AG09309 (cell line): Measurements from ENCODE around the gene SYNE1.

ENCODE experiments used
- DNase-seq: peaks from one replicate; pipeline ENCODE4 v3.0.0-alpha.2; 2010; ENCODE audit warnings: low read depth
- H3K4me3 ChIP-seq: 2 replicates; pipeline ENCODE4 v1.5.1; 2011; ENCODE audit warnings: mild to moderate bottlenecking, low read depth, low read length, moderate library complexity; ENCODE audit not compliant: control insufficient read depth
- TF ChIP-seq, protein P1 (sequence below): IDR thresholded peaks from 2 replicates; pipeline ENCODE4 v1.5.1; 2011; ENCODE audit warnings: mild to moderate bottlenecking, low read depth, low read length, inconsistent platforms; ENCODE audit not compliant: insufficient read depth, control insufficient read depth; ENCODE audit errors: missing control alignments

SYNE1 gene

DNA sequence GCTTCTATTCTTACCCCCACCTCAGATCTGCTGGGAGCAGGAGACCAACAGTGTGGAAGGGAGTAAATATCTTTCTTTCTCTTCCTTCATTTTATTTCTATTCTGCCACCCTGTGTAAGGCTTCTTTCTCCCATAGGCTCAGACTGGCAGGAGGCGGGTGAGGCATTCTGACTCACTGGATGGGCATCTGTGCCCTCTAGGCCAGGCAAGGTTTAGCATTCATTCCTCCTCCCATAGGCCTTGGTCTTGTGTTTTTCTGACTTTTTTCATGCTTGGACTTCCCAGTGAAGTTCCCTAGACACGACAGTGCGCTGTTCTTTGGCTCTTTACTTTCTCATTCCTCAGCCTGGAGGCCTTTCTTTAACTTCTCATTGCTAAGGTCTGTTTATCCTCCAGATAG is 235.2 kb downstream of the SYNE1 start:
- TF ChIP-seq, protein P1, sequence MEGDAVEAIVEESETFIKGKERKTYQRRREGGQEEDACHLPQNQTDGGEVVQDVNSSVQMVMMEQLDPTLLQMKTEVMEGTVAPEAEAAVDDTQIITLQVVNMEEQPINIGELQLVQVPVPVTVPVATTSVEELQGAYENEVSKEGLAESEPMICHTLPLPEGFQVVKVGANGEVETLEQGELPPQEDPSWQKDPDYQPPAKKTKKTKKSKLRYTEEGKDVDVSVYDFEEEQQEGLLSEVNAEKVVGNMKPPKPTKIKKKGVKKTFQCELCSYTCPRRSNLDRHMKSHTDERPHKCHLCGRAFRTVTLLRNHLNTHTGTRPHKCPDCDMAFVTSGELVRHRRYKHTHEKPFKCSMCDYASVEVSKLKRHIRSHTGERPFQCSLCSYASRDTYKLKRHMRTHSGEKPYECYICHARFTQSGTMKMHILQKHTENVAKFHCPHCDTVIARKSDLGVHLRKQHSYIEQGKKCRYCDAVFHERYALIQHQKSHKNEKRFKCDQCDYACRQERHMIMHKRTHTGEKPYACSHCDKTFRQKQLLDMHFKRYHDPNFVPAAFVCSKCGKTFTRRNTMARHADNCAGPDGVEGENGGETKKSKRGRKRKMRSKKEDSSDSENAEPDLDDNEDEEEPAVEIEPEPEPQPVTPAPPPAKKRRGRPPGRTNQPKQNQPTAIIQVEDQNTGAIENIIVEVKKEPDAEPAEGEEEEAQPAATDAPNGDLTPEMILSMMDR = no peak
- no peak overlapping the region for H3K4me3 ChIP-seq
- DNase-seq = no peak

DNA sequence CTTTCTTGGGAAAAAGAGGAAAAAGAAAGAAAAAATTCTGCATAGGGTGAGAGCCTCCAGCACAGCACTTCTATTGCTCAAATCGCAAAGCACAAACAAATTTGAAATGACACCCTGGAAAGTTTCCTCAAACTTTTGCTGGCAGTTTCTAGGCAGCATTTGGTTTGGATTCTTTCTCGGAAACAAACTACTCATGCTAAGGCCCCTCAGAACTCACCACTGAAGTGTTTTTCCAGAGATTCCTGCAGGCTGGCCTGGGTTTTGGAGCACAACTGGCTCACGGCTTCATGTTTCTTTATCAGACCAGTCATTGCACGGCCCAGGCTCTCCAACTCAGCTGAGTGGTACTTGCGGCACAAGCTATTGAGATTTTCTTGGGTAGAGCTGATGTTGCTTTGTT is 237.8 kb downstream of the SYNE1 start:
- H3K4me3 ChIP-seq = no peak overlapping the region
- no peak for DNase-seq
- TF ChIP-seq, protein P1 = no peak

DNA sequence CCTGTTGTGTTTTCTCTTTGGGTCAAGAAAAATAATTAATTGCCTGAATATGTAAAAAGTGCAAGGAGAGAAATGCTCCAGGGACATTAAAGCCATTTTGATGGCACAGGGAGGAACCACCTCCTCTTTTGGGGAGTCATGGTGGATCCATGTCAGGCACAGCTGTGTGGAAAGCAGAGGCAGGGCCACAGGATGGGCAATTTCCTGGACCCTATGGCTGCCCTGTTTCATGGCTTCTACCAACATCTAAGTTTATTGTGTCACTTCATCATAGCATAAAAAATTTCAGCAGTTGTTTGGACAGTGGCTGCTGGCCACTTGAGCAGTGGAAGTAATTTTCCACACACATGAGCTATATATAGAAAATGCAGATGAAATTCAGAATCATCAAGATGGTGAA is 238.2 kb downstream of the SYNE1 start:
- H3K4me3 ChIP-seq = no peak overlapping the region
- TF ChIP-seq, protein P1 = no peak
- DNase-seq = no peak

DNA sequence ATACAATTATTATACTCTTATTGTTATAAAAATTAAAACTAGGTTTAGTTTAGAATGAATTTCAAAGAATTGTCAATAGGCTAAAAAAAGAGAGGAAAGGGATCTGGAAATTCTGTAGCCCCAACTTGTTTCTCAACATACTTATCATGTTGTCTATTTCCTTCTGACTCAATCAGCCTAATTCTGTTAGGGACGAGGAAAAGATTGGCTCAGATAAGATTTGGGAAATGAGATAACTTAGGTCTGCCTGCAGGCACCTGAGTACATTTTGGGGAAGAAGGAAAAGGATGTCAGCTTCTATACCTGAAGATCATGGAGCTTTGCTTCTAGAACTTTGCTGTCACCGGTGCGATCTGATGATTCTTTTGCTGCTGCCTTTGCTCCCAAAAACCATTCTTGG is 238.8 kb downstream of the SYNE1 start:
- DNase-seq = no peak
- H3K4me3 ChIP-seq = no peak overlapping the region
- TF ChIP-seq, protein P1 = no peak

DNA sequence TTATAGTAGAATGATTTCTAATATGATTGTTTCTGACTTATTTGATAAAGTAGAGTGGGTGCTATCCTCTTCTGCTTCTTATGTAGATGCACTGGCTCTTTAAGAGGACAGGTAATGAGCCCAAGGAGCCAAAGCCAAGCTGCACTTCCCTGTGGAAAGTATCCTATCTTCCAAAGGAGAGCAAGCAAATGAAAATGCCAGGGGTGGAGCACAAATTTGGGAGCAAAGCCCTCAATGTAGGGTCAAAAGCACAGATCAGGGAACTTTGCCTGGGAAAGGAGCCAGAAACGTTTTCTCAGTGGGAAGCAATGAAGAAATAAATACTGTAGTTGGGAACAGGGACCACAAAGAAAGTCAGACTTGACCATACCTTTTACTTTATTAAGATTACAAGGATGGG is 242.9 kb downstream of the SYNE1 start:
- TF ChIP-seq, protein P1 = no peak
- no peak overlapping the region for H3K4me3 ChIP-seq
- DNase-seq = no peak

DNA sequence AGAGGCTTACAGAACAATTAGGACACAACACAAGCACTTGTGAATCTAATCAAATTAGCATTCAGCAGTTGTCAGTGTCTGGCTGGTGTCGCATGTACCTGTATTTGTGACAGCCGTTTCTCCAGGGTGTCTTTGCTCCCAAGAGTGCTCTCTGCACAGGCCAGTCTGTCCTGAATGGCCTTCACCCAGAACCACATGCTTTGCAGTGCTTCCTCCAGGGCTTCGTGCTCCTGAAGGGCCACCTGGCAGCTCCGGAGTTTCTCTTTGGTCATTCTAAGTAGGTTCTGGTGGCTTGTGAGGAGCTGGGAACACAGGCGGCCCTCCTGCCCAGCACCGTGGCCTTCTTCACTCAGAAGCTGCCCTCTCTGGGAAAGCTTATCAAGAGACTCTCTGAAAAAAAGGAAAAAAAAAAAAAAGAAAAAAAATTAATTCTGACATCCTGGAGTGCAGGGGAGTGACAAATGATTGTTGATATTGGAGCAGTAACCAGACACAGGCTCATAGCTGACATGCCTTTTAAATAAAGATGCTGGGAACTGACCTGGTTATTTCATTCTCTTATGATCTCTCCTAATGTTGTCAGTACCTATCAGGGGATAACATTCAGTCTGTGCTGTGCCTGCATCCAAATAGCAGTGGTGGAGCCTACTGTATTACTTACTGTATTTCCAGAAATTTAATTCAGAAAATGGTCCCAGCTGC is 245.8 kb downstream of the SYNE1 start:
- TF ChIP-seq, protein P1 = no peak
- DNase-seq = no peak
- H3K4me3 ChIP-seq = no peak overlapping the region
